CD4-positive, CD25-positive, alpha-beta regulatory T cell (primary cell): ENCODE data around the gene LBP. TPM values are rescaled to one million over a fixed set of nuclear protein-coding genes. Genes with fewer than 3 reads are reported as not detected.
"Not testable (repeated sequence)": the region's sequence is repeated elsewhere in the genome, so short reads cannot be mapped to it uniquely, and the experiment has no call there.

ENCODE experiments used
- ATAC-seq, 2 donors: fragments of 150-1000 bp; cut with Tn5 transposase; one replicate each; pipeline ENCODE4 v1.10.0; 2021; ENCODE audit warnings: low read depth in 2 of 2, moderate number of reproducible peaks in 2 of 2, moderate library complexity in 1 of 2
- DNase-seq, 3 donors: peaks; one replicate each; pipeline versions ENCODE4 v3.0.0 to v3.0.0-alpha.2; 2012 to 2022; ENCODE audit warnings: mixed read lengths in 1 of 3
- H3K27ac ChIP-seq: one replicate; pipeline ENCODE4 v1.7.0; 2013; ENCODE audit warnings: mild to moderate bottlenecking, low read length; ENCODE audit not compliant: insufficient read depth, poor library complexity, severe bottlenecking
- H3K27me3 ChIP-seq: one replicate; pipeline ENCODE4 v1.7.0; 2013; ENCODE audit warnings: low read length; ENCODE audit not compliant: control insufficient read depth, insufficient read depth
- H3K36me3 ChIP-seq: one replicate; pipeline ENCODE4 v1.7.0; 2013; ENCODE audit warnings: mild to moderate bottlenecking, low read length, moderate library complexity; ENCODE audit not compliant: control insufficient read depth, insufficient read depth
- H3K4me1 ChIP-seq: 2 replicates; pipeline ENCODE4 v1.7.0; 2013; ENCODE audit warnings: mild to moderate bottlenecking, low read length; ENCODE audit not compliant: insufficient read depth, control insufficient read depth, poor library complexity, severe bottlenecking
- H3K4me3 ChIP-seq: one replicate; pipeline ENCODE4 v1.7.0; 2013; ENCODE audit warnings: low read depth, mild to moderate bottlenecking, low read length, moderate library complexity
- H3K9me3 ChIP-seq, 2 experiments: 1 replicate in 1 of 2; 2 replicates in 1 of 2; pipeline ENCODE4 v1.7.0; 2013; ENCODE audit warnings: low read length in 2 of 2, mild to moderate bottlenecking in 1 of 2, moderate library complexity in 1 of 2; ENCODE audit not compliant: control insufficient read depth in 2 of 2
- H3K27ac Mint-ChIP-seq, 3 donors: one replicate each; pipeline ENCODE4 v1.8.0; 2020 to 2022; ENCODE audit warnings: mild to moderate bottlenecking in 3 of 3, mixed read lengths in 3 of 3, moderate library complexity in 2 of 3
- H3K27me3 Mint-ChIP-seq: one replicate; pipeline ENCODE4 v1.8.0; 2022; ENCODE audit warnings: mild to moderate bottlenecking, mixed read lengths
- H3K36me3 Mint-ChIP-seq: one replicate; pipeline ENCODE4 v1.8.0; 2020; ENCODE audit warnings: mixed read lengths
- H3K4me1 Mint-ChIP-seq, 4 donors: one replicate each; pipeline ENCODE4 v1.8.0; 2020 to 2022; ENCODE audit warnings: mixed read lengths in 4 of 4, mild to moderate bottlenecking in 1 of 4
- H3K4me3 Mint-ChIP-seq, 4 donors: one replicate each; pipeline ENCODE4 v1.8.0; 2020 to 2022; ENCODE audit warnings: mild to moderate bottlenecking in 4 of 4, mixed read lengths in 4 of 4, moderate library complexity in 3 of 4
- H3K9me3 Mint-ChIP-seq, 7 donors: one replicate each; pipeline ENCODE4 v1.8.0; 2020 to 2022; ENCODE audit warnings: mixed read lengths in 7 of 7, mild to moderate bottlenecking in 3 of 7, moderate library complexity in 2 of 7
- polyA plus RNA-seq, 4 donors: library from polyadenylated mRNA; unstranded; fragments of 300-500 nt; fragmentation: Illumina TruSeq; gene quantifications; one replicate each; pipeline ENCODE4 v1.2.3, GENCODE V29; 2021
- total RNA-seq: library from RNA; stranded (reverse); gene quantifications from one replicate; pipeline ENCODE4 v1.2.3, GENCODE V29; 2022

LBP gene
- total and polyA plus RNA-seq, 5 donors from 2014 or later = not detected

DNA sequence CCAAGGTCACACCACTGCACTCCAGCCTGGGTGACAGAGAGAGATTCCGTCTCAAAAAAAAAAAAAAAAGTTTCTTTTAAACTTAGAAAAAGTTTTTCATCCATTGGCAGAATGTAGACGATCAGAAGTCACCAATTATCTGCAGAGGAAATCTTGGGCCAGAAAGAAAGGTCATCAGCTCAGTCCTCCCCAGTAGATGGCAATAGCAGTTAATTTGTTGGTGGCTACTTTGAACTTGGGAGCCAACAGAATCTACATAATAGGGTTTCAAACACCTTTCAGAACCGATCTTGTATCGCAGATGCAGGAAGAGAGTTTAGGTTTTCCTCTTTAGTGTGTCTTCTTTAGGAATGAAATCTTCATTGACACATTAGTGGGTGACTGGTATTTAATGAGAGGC, 41.7 kb downstream of the LBP start:
- H3K4me3 Mint-ChIP-seq = no peak overlapping the region
- peaks cover 0 to 2% of the 10 kb centered on the region in 2 experiments for H3K9me3 ChIP-seq
- H3K36me3 Mint-ChIP-seq = peaks cover 5% of the 10 kb centered on the region
- peaks cover 5% of the 10 kb centered on the region for H3K27me3 ChIP-seq
- H3K4me1 ChIP-seq = no peaks in the 10 kb centered on the region
- H3K4me3 ChIP-seq = no peak overlapping the region
- no peaks in the 10 kb centered on the region for H3K4me1 Mint-ChIP-seq
- peaks cover 11% of the 10 kb centered on the region for H3K27me3 Mint-ChIP-seq
- DNase-seq = no peak
- no peak overlapping the region for H3K27ac ChIP-seq
- H3K9me3 Mint-ChIP-seq = peaks cover 0 to 17% (median 2%) of the 10 kb centered on the region in 7 donors
- H3K36me3 ChIP-seq = no peaks in the 10 kb centered on the region
- H3K27ac Mint-ChIP-seq = no peak overlapping the region
- no peak for ATAC-seq

DNA sequence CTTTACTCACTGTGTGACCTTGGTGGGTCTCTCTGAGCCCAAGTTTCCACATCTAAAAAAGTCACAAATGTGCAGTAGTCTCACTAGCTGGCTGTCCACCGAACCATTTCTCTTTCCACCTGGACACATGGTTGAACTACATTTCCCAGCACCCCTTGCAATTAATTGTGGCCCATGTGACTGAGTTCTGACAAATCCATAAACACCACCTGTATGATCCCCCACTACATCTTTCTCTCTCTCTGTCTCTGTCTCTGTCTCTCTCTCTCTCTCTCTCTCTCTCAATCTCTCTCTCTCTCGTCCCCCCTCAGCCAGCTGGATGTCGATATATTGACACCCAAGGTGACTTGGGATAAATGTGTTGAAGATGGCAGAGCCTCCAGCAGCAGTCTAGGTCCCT, 46.1 kb downstream of the LBP start:
- H3K4me3 ChIP-seq = no peak overlapping the region
- peaks cover 0 to 2% of the 10 kb centered on the region in 2 experiments for H3K9me3 ChIP-seq
- no peaks in the 10 kb centered on the region for H3K4me1 Mint-ChIP-seq
- no peak overlapping the region for H3K27ac ChIP-seq
- no peaks in the 10 kb centered on the region for H3K36me3 ChIP-seq
- DNase-seq (no peak), ATAC-seq (no peak)
- H3K4me1 ChIP-seq = no peaks in the 10 kb centered on the region
- H3K27me3 ChIP-seq = peaks cover 2% of the 10 kb centered on the region
- H3K4me3 Mint-ChIP-seq = no peak overlapping the region
- peaks cover 5% of the 10 kb centered on the region for H3K36me3 Mint-ChIP-seq
- peaks cover 27% of the 10 kb centered on the region for H3K27me3 Mint-ChIP-seq
- peaks cover 0 to 17% (median 5%) of the 10 kb centered on the region in 7 donors for H3K9me3 Mint-ChIP-seq
- no peak overlapping the region for H3K27ac Mint-ChIP-seq

DNA sequence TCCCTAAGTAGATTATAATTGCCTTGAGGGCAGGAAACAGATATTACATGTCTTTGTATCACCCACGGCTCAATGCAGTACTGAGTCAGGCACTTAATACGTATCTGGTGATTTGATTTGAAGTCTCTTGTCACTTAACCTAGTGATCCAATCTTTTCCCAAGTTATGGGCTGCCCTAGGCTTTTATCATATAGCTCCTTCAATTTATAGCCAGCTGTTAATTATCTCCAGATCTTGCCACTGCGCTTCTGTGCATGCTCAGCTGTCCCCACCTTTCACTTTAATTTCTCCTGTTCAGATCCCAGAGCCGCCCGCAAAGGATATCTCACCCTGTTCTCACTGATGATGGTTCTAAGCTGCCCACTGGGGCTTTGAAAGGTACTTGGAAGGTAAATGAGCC, 47.0 kb downstream of the LBP start:
- H3K27ac Mint-ChIP-seq = no peak overlapping the region

DNA sequence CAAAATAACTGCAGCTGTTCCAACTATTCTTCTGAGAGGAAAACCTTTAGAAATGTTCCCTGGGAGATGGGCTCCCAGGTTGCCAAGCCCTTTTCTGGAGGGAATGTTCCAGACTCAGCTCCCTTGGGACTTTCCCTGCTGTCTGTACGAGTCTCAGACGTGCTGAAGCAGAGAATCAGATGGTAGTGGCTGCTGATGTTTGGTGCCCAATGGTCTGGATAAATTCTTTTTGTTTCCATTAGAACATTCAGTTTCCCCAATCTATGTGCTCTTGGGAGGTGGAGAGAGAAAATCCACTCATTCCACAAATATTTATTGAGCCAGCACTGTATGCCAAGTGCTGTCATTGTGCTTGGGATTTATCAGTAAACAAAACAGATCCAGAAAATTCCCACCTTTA, 48.9 kb downstream of the LBP start:
- no peak overlapping the region for H3K27ac ChIP-seq
- no peaks in the 10 kb centered on the region for H3K36me3 ChIP-seq
- H3K27me3 Mint-ChIP-seq = peaks cover 41% of the 10 kb centered on the region
- no peaks in the 10 kb centered on the region for H3K4me1 ChIP-seq
- no peak overlapping the region for H3K4me3 Mint-ChIP-seq
- ATAC-seq (no peak), DNase-seq (no peak)
- peaks cover 2% of the 10 kb centered on the region for H3K27me3 ChIP-seq
- H3K9me3 ChIP-seq = peaks cover 0 to 2% of the 10 kb centered on the region in 2 experiments
- H3K27ac Mint-ChIP-seq = no peak overlapping the region
- no peaks in the 10 kb centered on the region for H3K36me3 Mint-ChIP-seq
- H3K4me1 Mint-ChIP-seq = no peaks in the 10 kb centered on the region
- peaks cover 0 to 8% (median 4%) of the 10 kb centered on the region in 7 donors for H3K9me3 Mint-ChIP-seq
- H3K4me3 ChIP-seq = no peak overlapping the region

More for the DNA sequence above, 47.0 kb downstream of the LBP start:
- Mint-ChIP-seq H3K9me3 (peaks cover 0 to 17% (median 5%) of the 10 kb centered on the region in 7 donors), H3K4me3 (no peak overlapping the region), H3K36me3 (peaks cover 5% of the 10 kb centered on the region), H3K4me1 (no peaks in the 10 kb centered on the region), H3K27me3 (peaks cover 36% of the 10 kb centered on the region)
- no peak overlapping the region for H3K4me3 ChIP-seq
- ATAC-seq (no peak), DNase-seq (no peak)
- H3K27me3 ChIP-seq = peaks cover 2% of the 10 kb centered on the region
- no peak overlapping the region for H3K27ac ChIP-seq
- no peaks in the 10 kb centered on the region for H3K36me3 ChIP-seq
- peaks cover 0 to 2% of the 10 kb centered on the region in 2 experiments for H3K9me3 ChIP-seq
- no peaks in the 10 kb centered on the region for H3K4me1 ChIP-seq

DNA sequence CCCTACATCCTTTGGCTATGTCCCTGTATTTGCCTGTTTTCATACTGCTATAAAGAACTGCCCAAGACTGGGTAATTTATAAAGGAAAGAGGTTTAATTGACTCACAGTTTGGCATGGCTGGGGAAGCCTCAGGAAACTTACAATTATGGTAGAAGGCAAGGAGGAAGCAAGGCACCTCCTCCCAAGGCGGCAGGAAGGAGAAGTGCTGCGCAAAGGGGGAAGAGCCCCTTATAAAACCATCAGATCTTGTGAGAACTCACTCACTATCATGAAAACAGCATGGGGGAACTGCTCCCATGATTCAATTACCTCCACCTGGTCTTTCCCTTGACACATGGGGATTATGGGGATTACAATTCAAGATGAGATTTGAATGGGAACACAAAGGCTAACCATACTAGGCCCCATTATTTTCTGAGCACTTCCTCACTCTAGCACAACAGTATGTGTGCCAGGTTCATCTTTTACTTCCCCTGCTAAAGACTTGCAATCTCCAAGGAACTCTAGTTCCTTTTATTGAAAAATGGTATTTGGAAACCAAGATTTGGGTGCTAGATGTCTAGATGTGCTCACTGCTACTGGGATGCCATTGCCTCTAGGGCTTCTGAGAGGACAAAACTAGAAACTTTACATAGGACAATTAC, 49.6 kb downstream of the LBP start:
- not testable (repeated sequence) for H3K27ac Mint-ChIP-seq, H3K9me3 Mint-ChIP-seq, H3K4me3 ChIP-seq, H3K9me3 ChIP-seq, H3K27me3 ChIP-seq, H3K4me3 Mint-ChIP-seq, H3K36me3 Mint-ChIP-seq, H3K4me1 ChIP-seq, DNase-seq, H3K36me3 ChIP-seq, H3K4me1 Mint-ChIP-seq, ATAC-seq, H3K27ac ChIP-seq
- peaks cover 41% of the 10 kb centered on the region for H3K27me3 Mint-ChIP-seq

DNA sequence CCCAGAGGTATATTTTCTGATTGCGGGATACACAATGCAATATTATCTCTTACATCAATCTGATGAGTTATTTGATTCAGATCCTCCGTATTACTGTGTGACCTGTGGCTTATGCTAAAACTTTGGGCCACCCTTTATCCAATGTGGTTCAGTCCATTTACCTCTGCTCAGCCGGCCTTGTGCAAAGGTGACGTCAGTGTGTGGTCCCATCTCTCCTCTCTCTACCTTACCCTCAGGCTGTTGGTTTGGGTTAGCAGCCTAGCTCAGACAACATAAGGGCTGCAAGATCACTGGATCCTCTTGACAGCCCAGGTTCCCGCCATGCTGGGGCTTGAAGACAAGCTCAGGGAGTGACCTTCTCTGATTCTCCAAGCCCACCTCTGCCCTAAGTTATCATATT, 55.8 kb downstream of the LBP start:
- no peaks in the 10 kb centered on the region for H3K27me3 ChIP-seq
- no peak overlapping the region for H3K27ac Mint-ChIP-seq
- H3K4me3 ChIP-seq = no peak overlapping the region
- H3K27me3 Mint-ChIP-seq = peaks cover 16% of the 10 kb centered on the region
- ATAC-seq (no peak), DNase-seq (no peak)
- H3K36me3 Mint-ChIP-seq = peaks cover 12% of the 10 kb centered on the region
- peaks cover 0 to 2% (median 0%) of the 10 kb centered on the region in 7 donors for H3K9me3 Mint-ChIP-seq
- H3K4me1 ChIP-seq = no peaks in the 10 kb centered on the region
- H3K27ac ChIP-seq = no peak overlapping the region
- H3K4me3 Mint-ChIP-seq = no peak overlapping the region
- no peaks in the 10 kb centered on the region for H3K36me3 ChIP-seq
- no peaks in the 10 kb centered on the region for H3K4me1 Mint-ChIP-seq
- no peaks in the 10 kb centered on the region for H3K9me3 ChIP-seq

DNA sequence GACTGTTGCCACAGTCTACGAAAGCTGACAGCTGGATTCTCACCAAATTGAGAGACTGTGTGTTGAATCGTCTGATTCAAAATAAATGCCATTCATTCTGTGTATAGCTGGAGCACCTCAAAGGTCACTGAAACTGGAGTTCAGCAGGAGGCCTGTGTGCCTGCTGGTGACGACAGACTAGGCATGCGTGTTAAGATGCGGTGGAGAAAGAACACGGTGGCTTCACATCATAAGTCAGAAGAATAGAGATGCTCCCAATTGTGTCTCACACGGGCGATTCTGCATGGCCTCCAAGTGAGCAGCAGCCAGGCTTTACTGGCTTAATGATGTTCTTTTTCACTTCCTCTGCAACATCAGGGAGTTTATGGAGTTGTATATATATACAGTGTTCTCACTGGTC, 56.5 kb downstream of the LBP start:
- no peak overlapping the region for H3K27ac Mint-ChIP-seq
- H3K27me3 ChIP-seq = no peaks in the 10 kb centered on the region
- H3K4me1 ChIP-seq = no peaks in the 10 kb centered on the region
- no peak overlapping the region for H3K4me3 ChIP-seq
- H3K9me3 ChIP-seq = no peaks in the 10 kb centered on the region
- no peak for DNase-seq
- peaks cover 0 to 2% (median 0%) of the 10 kb centered on the region in 7 donors for H3K9me3 Mint-ChIP-seq
- H3K4me1 Mint-ChIP-seq = no peaks in the 10 kb centered on the region
- H3K36me3 ChIP-seq = no peaks in the 10 kb centered on the region
- H3K4me3 Mint-ChIP-seq = no peak overlapping the region
- H3K27me3 Mint-ChIP-seq = peaks cover 9% of the 10 kb centered on the region
- no peak overlapping the region for H3K27ac ChIP-seq
- H3K36me3 Mint-ChIP-seq = peaks cover 12% of the 10 kb centered on the region
- ATAC-seq = no peak

DNA sequence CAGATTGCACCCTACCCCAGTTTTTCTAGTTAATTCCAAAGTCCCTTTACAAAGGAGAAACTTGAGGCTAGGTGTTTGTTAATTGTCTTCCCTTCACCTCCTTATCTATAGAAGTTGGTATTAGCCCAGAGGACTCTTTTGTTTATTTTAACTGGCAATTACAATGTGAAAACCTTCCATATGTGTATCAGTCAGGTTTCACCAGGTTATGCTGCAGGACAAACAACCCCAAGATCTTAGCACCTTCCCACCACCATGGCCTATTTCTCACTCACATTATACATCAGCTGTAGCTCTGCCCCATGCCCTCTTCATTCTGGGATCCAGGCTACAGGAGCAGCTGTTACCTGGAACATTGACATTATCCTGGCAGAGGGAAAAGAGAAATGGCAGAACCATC, 57.7 kb downstream of the LBP start:
- DNase-seq (no peak), ATAC-seq (no peak)
- no peaks in the 10 kb centered on the region for H3K27me3 ChIP-seq
- no peaks in the 10 kb centered on the region for H3K9me3 ChIP-seq
- H3K27ac Mint-ChIP-seq = no peak overlapping the region
- H3K4me3 Mint-ChIP-seq = no peak overlapping the region
- H3K4me3 ChIP-seq = no peak overlapping the region
- peaks cover 12% of the 10 kb centered on the region for H3K36me3 Mint-ChIP-seq
- H3K9me3 Mint-ChIP-seq = peaks cover 0 to 2% (median 0%) of the 10 kb centered on the region in 7 donors
- H3K36me3 ChIP-seq = no peaks in the 10 kb centered on the region
- peaks cover 5% of the 10 kb centered on the region for H3K27me3 Mint-ChIP-seq
- no peak overlapping the region for H3K27ac ChIP-seq
- H3K4me1 ChIP-seq = no peaks in the 10 kb centered on the region
- H3K4me1 Mint-ChIP-seq = no peaks in the 10 kb centered on the region
